Panc1 (cell line): Measurements from ENCODE around the gene CYSTM1.

Experiments used
- CTCF ChIP-seq: fragments of 450-650 bp; IDR thresholded peaks from 2 replicates; pipeline ENCODE4 v1.5.1; 2017; ENCODE audit warnings: mild to moderate bottlenecking
- POLR2AphosphoS5 ChIP-seq: IDR thresholded peaks from 2 replicates; pipeline ENCODE4 v1.6.1; 2012; ENCODE audit warnings: mild to moderate bottlenecking, low read depth, low read length, moderate library complexity
- REST ChIP-seq, 2 experiments: IDR thresholded peaks; 2 replicates each; pipeline ENCODE4 v1.6.1; 2011 to 2012; ENCODE audit warnings: low read depth in 2 of 2, control low read depth in 1 of 2, low read length in 1 of 2, mild to moderate bottlenecking in 1 of 2, moderate library complexity in 1 of 2; ENCODE audit not compliant: insufficient read depth in 1 of 2
- TCF7L2 ChIP-seq: IDR thresholded peaks from 2 replicates; pipeline ENCODE4 v1.6.1; 2011; ENCODE audit warnings: mild to moderate bottlenecking, low read depth, low read length, inconsistent platforms

- TF ChIP-seq CTCF (no peak), TCF7L2 (no peak), POLR2AphosphoS5 (no peak), REST (IDR thresholded peaks at IDR 0.05; ENCODE audit: insufficient read depth in 1 of 2, low read depth in 2 of 2, low read length in 1 of 2) (no peak)
Observed at GRCh38 chr5:140246378-140247122, 71.6 kb downstream of the CYSTM1 start.
